ENCODE results near the gene RHBDF1.
"Not testable (repeated sequence)": the region's sequence is repeated elsewhere in the genome, so short reads cannot be mapped to it uniquely, and the experiment has no call there.

DNA sequence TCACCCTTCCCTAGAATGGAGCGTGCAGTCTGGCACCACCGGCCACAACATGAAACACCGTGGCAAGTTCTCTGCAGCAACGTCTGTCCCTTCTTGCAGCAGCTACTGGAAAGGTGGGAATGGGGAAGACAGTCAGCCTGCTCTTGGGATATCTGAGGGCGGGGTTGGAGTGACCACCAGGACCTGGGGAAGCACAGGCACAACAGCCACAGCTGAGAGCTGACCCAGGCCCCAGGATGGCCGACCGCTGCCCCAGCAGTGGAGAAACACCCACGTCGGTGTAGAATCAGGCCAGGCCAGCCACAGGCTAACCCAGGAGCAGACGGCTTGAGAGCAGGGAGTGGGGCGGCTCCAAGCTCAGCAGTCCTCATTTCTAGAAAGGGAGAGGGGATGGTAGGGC, 34.2 kb downstream of the RHBDF1 start:
- TF ChIP-seq, protein P1, sequence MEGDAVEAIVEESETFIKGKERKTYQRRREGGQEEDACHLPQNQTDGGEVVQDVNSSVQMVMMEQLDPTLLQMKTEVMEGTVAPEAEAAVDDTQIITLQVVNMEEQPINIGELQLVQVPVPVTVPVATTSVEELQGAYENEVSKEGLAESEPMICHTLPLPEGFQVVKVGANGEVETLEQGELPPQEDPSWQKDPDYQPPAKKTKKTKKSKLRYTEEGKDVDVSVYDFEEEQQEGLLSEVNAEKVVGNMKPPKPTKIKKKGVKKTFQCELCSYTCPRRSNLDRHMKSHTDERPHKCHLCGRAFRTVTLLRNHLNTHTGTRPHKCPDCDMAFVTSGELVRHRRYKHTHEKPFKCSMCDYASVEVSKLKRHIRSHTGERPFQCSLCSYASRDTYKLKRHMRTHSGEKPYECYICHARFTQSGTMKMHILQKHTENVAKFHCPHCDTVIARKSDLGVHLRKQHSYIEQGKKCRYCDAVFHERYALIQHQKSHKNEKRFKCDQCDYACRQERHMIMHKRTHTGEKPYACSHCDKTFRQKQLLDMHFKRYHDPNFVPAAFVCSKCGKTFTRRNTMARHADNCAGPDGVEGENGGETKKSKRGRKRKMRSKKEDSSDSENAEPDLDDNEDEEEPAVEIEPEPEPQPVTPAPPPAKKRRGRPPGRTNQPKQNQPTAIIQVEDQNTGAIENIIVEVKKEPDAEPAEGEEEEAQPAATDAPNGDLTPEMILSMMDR (IDR thresholded peaks at IDR 0.05), result not testable (repeated sequence)
- TF ChIP-seq JUND (IDR thresholded peaks at IDR 0.05); SMC3 (IDR thresholded peaks at IDR 0.05; ENCODE audit: low read depth, low read length); POLR2AphosphoS5 (IDR thresholded peaks at IDR 0.05; ENCODE audit: low read depth, low read length); FOXJ3 (CRISPR knock-in tag; IDR thresholded peaks at IDR 0.05); TEAD4 (IDR thresholded peaks at IDR 0.05; ENCODE audit: borderline replicate concordance, insufficient read depth): not testable (repeated sequence)

Measured in SK-N-SH (cell line).